Caco-2 (cell line): ENCODE measurements around the gene NR5A2. TPM values are rescaled to one million over a fixed set of nuclear protein-coding genes. Genes with fewer than 3 reads are reported as not detected.

Experiments used
- BruUV-seq: library from RNA; stranded (reverse); fragments of 400-500 nt; replicated peaks from 2 replicates; lab custom pipeline; 2021; lab: Mats Ljungman, UMichigan
- CTCF ChIA-PET: fragments of 300-600 bp; sonication (Branson Sonifier 250); formaldehyde crosslinking; loops from one replicate; lab custom pipeline; 2022; ENCODE audit warnings: antibody characterized with exemption; lab: Charles Lee
- POLR2A ChIA-PET: fragments of 300-600 bp; sonication (Branson Sonifier 250); formaldehyde crosslinking; loops from one replicate; lab custom pipeline; 2022; ENCODE audit warnings: antibody characterized with exemption; lab: Charles Lee
- DNase-seq, 2 experiments: peaks; one replicate each; pipeline versions ENCODE4 v3.0.0 to v3.0.0-alpha.2; 2020 to 2022
- H3K27me3 ChIP-seq: replicated peaks from 2 replicates; pipeline ENCODE4 v1.6.0; 2011; ENCODE audit warnings: low read length; ENCODE audit not compliant: control insufficient read depth, insufficient read depth
- H3K36me3 ChIP-seq: 2 replicates; pipeline ENCODE4 v1.5.1; 2011; ENCODE audit warnings: low read length; ENCODE audit not compliant: control insufficient read depth, insufficient read depth
- H3K4me1 ChIP-seq: fragments of 250-450 bp; sonication (Bioruptor Pico); 2 replicates; pipeline ENCODE4 v1.5.1; 2020; ENCODE audit warnings: mild to moderate bottlenecking
- H3K4me3 ChIP-seq: 2 replicates; pipeline ENCODE4 v1.5.1; 2011; ENCODE audit warnings: low read depth, mild to moderate bottlenecking, control low read depth, low read length
- H3K9me3 ChIP-seq: fragments of 250-450 bp; sonication (Bioruptor Pico); 2 replicates; pipeline ENCODE4 v1.5.1; 2020; ENCODE audit warnings: mild to moderate bottlenecking, moderate library complexity
- H3K27ac Mint-ChIP-seq: one replicate; pipeline ENCODE4 v1.8.0; 2022; ENCODE audit warnings: mixed read lengths; ENCODE audit not compliant: unreplicated experiment
- H3K27me3 Mint-ChIP-seq: one replicate; pipeline ENCODE4 v1.8.0; 2022; ENCODE audit warnings: mixed read lengths; ENCODE audit not compliant: insufficient read depth, unreplicated experiment
- H3K36me3 Mint-ChIP-seq: one replicate; pipeline ENCODE4 v1.8.0; 2022; ENCODE audit warnings: mild to moderate bottlenecking, mixed read lengths; ENCODE audit not compliant: insufficient read depth, unreplicated experiment
- H3K4me1 Mint-ChIP-seq: one replicate; pipeline ENCODE4 v1.8.0; 2022; ENCODE audit warnings: low read depth, mixed read lengths; ENCODE audit not compliant: unreplicated experiment
- H3K4me3 Mint-ChIP-seq: one replicate; pipeline ENCODE4 v1.8.0; 2022; ENCODE audit warnings: mild to moderate bottlenecking, moderate library complexity, mixed read lengths; ENCODE audit not compliant: unreplicated experiment
- H3K9me3 Mint-ChIP-seq: one replicate; pipeline ENCODE4 v1.8.0; 2022; ENCODE audit warnings: mixed read lengths; ENCODE audit not compliant: unreplicated experiment
- CTCF ChIP-seq, 2 experiments: fragments of 200-600 bp in 1 of 2; IDR thresholded peaks; 1 replicate in 1 of 2; 2 replicates in 1 of 2; pipeline versions ENCODE4 v1.5.1 to v1.8.0; 2011 to 2022; ENCODE audit warnings: antibody characterized with exemption in 1 of 2, control low read depth in 1 of 2, inconsistent platforms in 1 of 2, low read depth in 1 of 2, low read length in 1 of 2, mild to moderate bottlenecking in 1 of 2, moderate library complexity in 1 of 2; ENCODE audit not compliant: insufficient read depth in 1 of 2, severe bottlenecking in 1 of 2, unreplicated experiment in 1 of 2
- intact Hi-C: fragments of 100-400 bp; cut with micrococcal nuclease; formaldehyde crosslinking; loops from one replicate; pipeline ENCODE4 v1.10.0; 2022; ENCODE audit not compliant: unreplicated experiment
- total RNA-seq: library from RNA; stranded (reverse); gene quantifications from 2 replicates; pipeline ENCODE4 v1.2.3, GENCODE V29; 2022

NR5A2 gene
- total RNA-seq, 1 experiment from 2014 or later = 6.5 TPM

GRCh38 chr1:200223207-200223606, 195.7 kb downstream of the NR5A2 start:
- Histone ChIP-seq H3K4me1 (no peaks in the 10 kb centered on the region), H3K9me3 (no peaks in the 10 kb centered on the region), H3K4me3 (no peak overlapping the region), H3K27me3 (no peaks in the 10 kb centered on the region), H3K36me3 (no peaks in the 10 kb centered on the region)
- TF ChIP-seq CTCF (IDR thresholded peaks at IDR 0.05; ENCODE audit: insufficient read depth in 1 of 2, low read depth in 1 of 2, low read length in 1 of 2, severe bottlenecking in 1 of 2, unreplicated experiment in 1 of 2) = no peak
- CTCF ChIA-PET = no interaction called here
- no TSS peak for BruUV-seq
- Mint-ChIP-seq H3K9me3 (no peaks in the 10 kb centered on the region), H3K36me3 (no peaks in the 10 kb centered on the region), H3K4me1 (no peaks in the 10 kb centered on the region), H3K27ac (no peak overlapping the region), H3K4me3 (no peak overlapping the region), H3K27me3 (no peaks in the 10 kb centered on the region)
- DNase-seq = no peak
- POLR2A ChIA-PET = no interaction called here
- intact Hi-C loops = no loop called here

GRCh38 chr1:200223613-200224012, 196.1 kb downstream of the NR5A2 start:
- Histone ChIP-seq H3K4me3 (no peak overlapping the region), H3K4me1 (no peaks in the 10 kb centered on the region), H3K9me3 (no peaks in the 10 kb centered on the region), H3K36me3 (no peaks in the 10 kb centered on the region), H3K27me3 (no peaks in the 10 kb centered on the region)
- no peak for TF ChIP-seq CTCF (IDR thresholded peaks at IDR 0.05; ENCODE audit: insufficient read depth in 1 of 2, low read depth in 1 of 2, low read length in 1 of 2, severe bottlenecking in 1 of 2, unreplicated experiment in 1 of 2)
- Mint-ChIP-seq H3K27me3 (no peaks in the 10 kb centered on the region), H3K36me3 (no peaks in the 10 kb centered on the region), H3K9me3 (no peaks in the 10 kb centered on the region), H3K27ac (no peak overlapping the region), H3K4me1 (no peaks in the 10 kb centered on the region), H3K4me3 (no peak overlapping the region)
- DNase-seq = no peak
- intact Hi-C loops = no loop called here
- POLR2A ChIA-PET = no interaction called here
- CTCF ChIA-PET = no interaction called here
- BruUV-seq = no TSS peak

- ChIA-PET POLR2A (no interaction called here), CTCF (no interaction called here)
- no peak for DNase-seq
- no peaks in the 10 kb centered on the region for H3K27me3 Mint-ChIP-seq
- Histone ChIP-seq H3K4me3 (no peak overlapping the region), H3K36me3 (no peaks in the 10 kb centered on the region), H3K4me1 (no peaks in the 10 kb centered on the region), H3K9me3 (no peaks in the 10 kb centered on the region), H3K27me3 (no peaks in the 10 kb centered on the region)
- H3K9me3 Mint-ChIP-seq = no peaks in the 10 kb centered on the region
- H3K27ac Mint-ChIP-seq = no peak overlapping the region
- no peaks in the 10 kb centered on the region for H3K36me3 Mint-ChIP-seq
- no TSS peak for BruUV-seq
- intact Hi-C loops = no loop called here
- TF ChIP-seq CTCF (IDR thresholded peaks at IDR 0.05; ENCODE audit: insufficient read depth in 1 of 2, low read depth in 1 of 2, low read length in 1 of 2, severe bottlenecking in 1 of 2, unreplicated experiment in 1 of 2) = no peak
- H3K4me1 Mint-ChIP-seq = no peaks in the 10 kb centered on the region
- no peak overlapping the region for H3K4me3 Mint-ChIP-seq
Measured at GRCh38 chr1:200224315-200224714, 196.8 kb downstream of the NR5A2 start.
